WTC11 (cell line): ENCODE measurements around the gene LZTS2.

ENCODE experiments used
- TF ChIP-seq, protein P1 (sequence below): sonication (generic); formaldehyde crosslinking; IDR thresholded peaks from 2 replicates; pipeline ENCODE4 v1.8.0; 2022; ENCODE audit warnings: mild to moderate bottlenecking, missing genetic modification reagents
- TF ChIP-seq, protein P2 (sequence below): sonication (generic); formaldehyde crosslinking; IDR thresholded peaks from 2 replicates; pipeline ENCODE4 v1.8.1; 2023; ENCODE audit warnings: mild to moderate bottlenecking, missing genetic modification reagents, moderate library complexity

DNA sequence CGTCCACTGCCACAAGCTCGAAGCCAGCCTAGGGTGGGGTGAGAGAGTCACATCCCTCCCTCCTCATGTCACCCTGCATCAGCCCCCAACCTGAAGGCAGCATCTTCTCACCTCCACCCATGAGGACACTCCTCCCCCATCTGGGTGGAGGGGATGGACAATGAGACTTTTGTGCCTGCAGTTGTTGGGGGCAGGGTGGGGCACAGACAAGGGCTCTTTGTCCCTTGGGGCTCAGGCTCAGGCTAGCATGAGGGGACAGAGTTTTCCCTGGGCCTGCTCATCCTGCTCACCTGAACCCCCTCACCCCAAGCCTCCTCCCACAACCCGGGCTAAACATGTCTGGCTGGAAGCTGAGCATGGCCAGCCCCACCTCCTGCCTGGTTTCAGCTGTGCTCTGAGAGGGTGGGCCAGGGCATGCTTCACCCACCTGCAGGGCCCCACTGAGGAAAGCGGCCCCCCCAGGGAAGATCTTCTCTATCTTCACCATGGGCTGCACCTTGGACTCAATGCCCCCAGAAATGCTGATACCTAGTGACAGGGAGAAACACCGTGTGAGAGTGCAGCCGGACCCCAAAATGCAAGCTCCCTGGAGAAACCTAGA is 9.3 kb downstream of the LZTS2 start:
- TF ChIP-seq, protein P1, sequence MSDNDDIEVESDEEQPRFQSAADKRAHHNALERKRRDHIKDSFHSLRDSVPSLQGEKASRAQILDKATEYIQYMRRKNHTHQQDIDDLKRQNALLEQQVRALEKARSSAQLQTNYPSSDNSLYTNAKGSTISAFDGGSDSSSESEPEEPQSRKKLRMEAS (CRISPR knock-in tag): no peak
- TF ChIP-seq, protein P2, sequence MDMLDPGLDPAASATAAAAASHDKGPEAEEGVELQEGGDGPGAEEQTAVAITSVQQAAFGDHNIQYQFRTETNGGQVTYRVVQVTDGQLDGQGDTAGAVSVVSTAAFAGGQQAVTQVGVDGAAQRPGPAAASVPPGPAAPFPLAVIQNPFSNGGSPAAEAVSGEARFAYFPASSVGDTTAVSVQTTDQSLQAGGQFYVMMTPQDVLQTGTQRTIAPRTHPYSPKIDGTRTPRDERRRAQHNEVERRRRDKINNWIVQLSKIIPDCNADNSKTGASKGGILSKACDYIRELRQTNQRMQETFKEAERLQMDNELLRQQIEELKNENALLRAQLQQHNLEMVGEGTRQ (CRISPR knock-in tag): no peak
